Ovary (tissue), 3 donors: ENCODE measurements around the gene TCF4.

Experiments used
- POLR2A ChIP-seq: fragments of 450-650 bp; IDR thresholded peaks from one replicate; pipeline ENCODE4 v1.6.1; 2017; ENCODE audit warnings: antibody characterized with exemption, mild to moderate bottlenecking, moderate library complexity
- TF ChIP-seq, protein P1 (sequence below), 3 donors: fragments of 450-650 bp in 2 of 3; fragments of 200-600 bp in 1 of 3; IDR thresholded peaks; one replicate each; pipeline versions ENCODE4 v1.5.1 to v1.8.0; 2016 to 2022; ENCODE audit warnings: antibody characterized with exemption in 3 of 3, mild to moderate bottlenecking in 1 of 3
- donor health status: DM: no; HTN: no; CAD: no.

DNA sequence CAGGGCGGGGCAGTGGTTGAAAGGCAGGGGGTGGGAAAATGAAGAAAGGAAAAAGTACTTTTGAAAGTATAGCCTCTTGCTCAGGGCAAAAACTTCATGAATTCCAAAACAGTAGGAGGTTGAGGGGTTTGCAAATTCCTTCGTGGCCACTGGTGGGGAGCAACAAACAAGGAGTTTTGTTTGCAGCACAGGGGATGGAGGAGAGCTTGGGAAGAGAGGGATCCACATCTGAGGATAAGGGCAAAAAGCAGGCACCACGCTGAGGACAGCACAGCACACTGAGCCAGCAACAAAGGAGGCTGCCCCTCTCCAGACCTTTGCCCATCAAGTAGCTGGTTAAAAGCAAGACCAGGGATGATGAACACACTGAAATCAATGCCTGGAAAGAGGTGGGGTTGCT lies 148.9 kb downstream of the TCF4 start:
- TF ChIP-seq, protein P1, sequence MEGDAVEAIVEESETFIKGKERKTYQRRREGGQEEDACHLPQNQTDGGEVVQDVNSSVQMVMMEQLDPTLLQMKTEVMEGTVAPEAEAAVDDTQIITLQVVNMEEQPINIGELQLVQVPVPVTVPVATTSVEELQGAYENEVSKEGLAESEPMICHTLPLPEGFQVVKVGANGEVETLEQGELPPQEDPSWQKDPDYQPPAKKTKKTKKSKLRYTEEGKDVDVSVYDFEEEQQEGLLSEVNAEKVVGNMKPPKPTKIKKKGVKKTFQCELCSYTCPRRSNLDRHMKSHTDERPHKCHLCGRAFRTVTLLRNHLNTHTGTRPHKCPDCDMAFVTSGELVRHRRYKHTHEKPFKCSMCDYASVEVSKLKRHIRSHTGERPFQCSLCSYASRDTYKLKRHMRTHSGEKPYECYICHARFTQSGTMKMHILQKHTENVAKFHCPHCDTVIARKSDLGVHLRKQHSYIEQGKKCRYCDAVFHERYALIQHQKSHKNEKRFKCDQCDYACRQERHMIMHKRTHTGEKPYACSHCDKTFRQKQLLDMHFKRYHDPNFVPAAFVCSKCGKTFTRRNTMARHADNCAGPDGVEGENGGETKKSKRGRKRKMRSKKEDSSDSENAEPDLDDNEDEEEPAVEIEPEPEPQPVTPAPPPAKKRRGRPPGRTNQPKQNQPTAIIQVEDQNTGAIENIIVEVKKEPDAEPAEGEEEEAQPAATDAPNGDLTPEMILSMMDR (IDR thresholded peaks at IDR 0.05): no peak
- TF ChIP-seq POLR2A: no peak
